Chondrocyte (in vitro differentiated cells): Measurements from ENCODE around the gene CCDC27. TPM values are rescaled to one million over a fixed set of nuclear protein-coding genes. Genes with fewer than 3 reads are reported as not detected.
"Not testable (repeated sequence)": the region's sequence is repeated elsewhere in the genome, so short reads cannot be mapped to it uniquely, and the experiment has no call there.

Experiments used
- DNase-seq: peaks from one replicate; pipeline ENCODE4 v3.0.0; 2021; ENCODE audit warnings: mixed read lengths, low spot score
- H3K27ac Mint-ChIP-seq: one replicate; pipeline ENCODE4 v1.8.0; 2021; ENCODE audit warnings: mild to moderate bottlenecking, moderate library complexity, mixed read lengths; ENCODE audit not compliant: unreplicated experiment
- H3K27me3 Mint-ChIP-seq: 2 replicates; pipeline ENCODE4 v1.8.0; 2021; ENCODE audit warnings: low read depth, mixed read lengths
- H3K36me3 Mint-ChIP-seq: 2 replicates; pipeline ENCODE4 v1.8.0; 2021; ENCODE audit warnings: low read depth, mixed read lengths
- H3K4me1 Mint-ChIP-seq: 2 replicates; pipeline ENCODE4 v1.8.0; 2021; ENCODE audit warnings: low read depth, mild to moderate bottlenecking, mixed read lengths
- H3K4me3 Mint-ChIP-seq: one replicate; pipeline ENCODE4 v1.8.0; 2021; ENCODE audit warnings: mild to moderate bottlenecking, moderate library complexity, mixed read lengths; ENCODE audit not compliant: unreplicated experiment
- H3K9me3 Mint-ChIP-seq: 2 replicates; pipeline ENCODE4 v1.8.0; 2021; ENCODE audit warnings: low read depth, mixed read lengths
- total RNA-seq: library from RNA; stranded (reverse); gene quantifications from 3 replicates; pipeline ENCODE4 v1.2.1, GENCODE V29; 2021
- TF ChIP-seq, protein P1 (sequence below): fragments of 200-600 bp; sonication (generic); IDR thresholded peaks from 2 replicates; pipeline ENCODE4 v1.5.0; 2021; ENCODE audit warnings: antibody characterized with exemption, mild to moderate bottlenecking, moderate library complexity

CCDC27 gene
- total RNA-seq, 1 donor from 2014 or later, result not detected

- Mint-ChIP-seq H3K4me1 (no peaks in the 10 kb centered on the region), H3K27me3 (no peaks in the 10 kb centered on the region)
These were observed 33.5 kb upstream of the CCDC27 start for GRCh38 chr1:3718764-3719163.

DNA sequence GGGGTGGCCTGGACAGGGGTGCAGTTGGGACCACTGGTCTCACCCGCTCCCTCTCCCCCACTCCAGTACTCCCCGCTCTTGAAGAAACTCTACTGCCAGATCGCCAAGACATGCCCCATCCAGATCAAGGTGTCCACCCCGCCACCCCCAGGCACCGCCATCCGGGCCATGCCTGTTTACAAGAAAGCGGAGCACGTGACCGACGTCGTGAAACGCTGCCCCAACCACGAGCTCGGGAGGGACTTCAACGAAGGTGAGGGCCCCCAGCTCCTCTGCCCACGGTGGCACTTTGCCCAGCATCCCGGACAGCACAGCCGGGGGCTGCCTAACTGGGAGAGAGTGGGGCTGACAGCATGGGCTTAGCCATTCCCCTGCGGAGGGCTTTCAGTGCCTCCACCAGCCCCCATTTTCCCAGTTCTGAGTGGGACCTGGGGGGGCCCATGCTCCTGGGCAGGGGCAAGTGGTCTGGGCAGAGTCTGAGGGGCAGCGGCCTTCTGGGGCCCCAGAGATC, 30.2 kb upstream of the CCDC27 start:
- H3K36me3 Mint-ChIP-seq, result no peaks in the 10 kb centered on the region
- H3K4me1 Mint-ChIP-seq, result no peaks in the 10 kb centered on the region
- no peaks in the 10 kb centered on the region for H3K27me3 Mint-ChIP-seq
- TF ChIP-seq, protein P1, sequence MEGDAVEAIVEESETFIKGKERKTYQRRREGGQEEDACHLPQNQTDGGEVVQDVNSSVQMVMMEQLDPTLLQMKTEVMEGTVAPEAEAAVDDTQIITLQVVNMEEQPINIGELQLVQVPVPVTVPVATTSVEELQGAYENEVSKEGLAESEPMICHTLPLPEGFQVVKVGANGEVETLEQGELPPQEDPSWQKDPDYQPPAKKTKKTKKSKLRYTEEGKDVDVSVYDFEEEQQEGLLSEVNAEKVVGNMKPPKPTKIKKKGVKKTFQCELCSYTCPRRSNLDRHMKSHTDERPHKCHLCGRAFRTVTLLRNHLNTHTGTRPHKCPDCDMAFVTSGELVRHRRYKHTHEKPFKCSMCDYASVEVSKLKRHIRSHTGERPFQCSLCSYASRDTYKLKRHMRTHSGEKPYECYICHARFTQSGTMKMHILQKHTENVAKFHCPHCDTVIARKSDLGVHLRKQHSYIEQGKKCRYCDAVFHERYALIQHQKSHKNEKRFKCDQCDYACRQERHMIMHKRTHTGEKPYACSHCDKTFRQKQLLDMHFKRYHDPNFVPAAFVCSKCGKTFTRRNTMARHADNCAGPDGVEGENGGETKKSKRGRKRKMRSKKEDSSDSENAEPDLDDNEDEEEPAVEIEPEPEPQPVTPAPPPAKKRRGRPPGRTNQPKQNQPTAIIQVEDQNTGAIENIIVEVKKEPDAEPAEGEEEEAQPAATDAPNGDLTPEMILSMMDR, result no peak
- no peak overlapping the region for H3K4me3 Mint-ChIP-seq
- no peak overlapping the region for H3K27ac Mint-ChIP-seq
- no peaks in the 10 kb centered on the region for H3K9me3 Mint-ChIP-seq
- no peak for DNase-seq

More at GRCh38 chr1:3718764-3719163, 33.5 kb upstream of the CCDC27 start:
- Mint-ChIP-seq H3K27ac (no peak overlapping the region), H3K9me3 (no peaks in the 10 kb centered on the region), H3K36me3 (no peaks in the 10 kb centered on the region), H3K4me3 (no peak overlapping the region)
- TF ChIP-seq, protein P1, result no peak
- no peak for DNase-seq

- Mint-ChIP-seq H3K36me3 (no peaks in the 10 kb centered on the region), H3K27me3 (no peaks in the 10 kb centered on the region), H3K4me3 (no peak overlapping the region), H3K27ac (no peak overlapping the region), H3K4me1 (no peaks in the 10 kb centered on the region), H3K9me3 (no peaks in the 10 kb centered on the region)
- TF ChIP-seq, protein P1, result no peak
- DNase-seq, result no peak
These were observed 29.4 kb upstream of the CCDC27 start for GRCh38 chr1:3722846-3723245.

DNA sequence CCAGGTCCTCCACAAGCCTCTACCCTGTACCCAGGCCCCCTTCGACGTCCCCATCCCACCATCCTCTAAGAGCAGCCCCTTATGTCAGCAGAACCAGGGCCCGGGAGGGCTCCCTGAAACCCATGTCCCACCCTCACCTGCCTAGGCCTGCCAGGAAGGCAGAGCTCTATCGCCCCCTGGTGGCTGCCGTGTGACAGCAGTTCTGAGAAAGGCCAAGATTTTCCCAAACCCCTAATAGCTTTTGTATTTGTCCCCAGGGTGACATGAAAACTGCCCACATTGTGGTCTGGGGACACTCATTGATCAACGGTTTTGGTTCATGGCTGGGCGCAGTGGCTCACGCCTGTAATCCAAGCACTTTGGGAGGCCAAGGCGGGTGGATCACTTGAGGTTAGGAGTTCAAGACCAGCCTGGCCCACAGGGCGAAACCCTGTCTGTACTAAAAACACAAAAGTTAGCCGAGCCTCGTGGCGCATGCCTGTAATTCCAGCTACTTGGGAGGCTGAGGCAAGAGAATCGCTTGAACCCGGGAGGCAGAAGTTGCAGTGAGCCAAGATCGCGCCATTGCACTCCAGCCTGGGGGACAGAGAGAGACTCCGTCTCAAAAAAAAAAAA, 27.7 kb upstream of the CCDC27 start:
- H3K27me3 Mint-ChIP-seq, H3K27ac Mint-ChIP-seq: not testable (repeated sequence)
- TF ChIP-seq, protein P1, result peak; percentile 93

GRCh38 chr1:3725366-3725765, 26.9 kb upstream of the CCDC27 start:
- H3K4me1 Mint-ChIP-seq, result no peaks in the 10 kb centered on the region
- no peak for DNase-seq
- TF ChIP-seq, protein P1, result no peak
- H3K4me3 Mint-ChIP-seq, result no peak overlapping the region
- no peaks in the 10 kb centered on the region for H3K9me3 Mint-ChIP-seq
- peaks cover 9% of the 10 kb centered on the region for H3K27me3 Mint-ChIP-seq
- H3K27ac Mint-ChIP-seq, result no peak overlapping the region
- H3K36me3 Mint-ChIP-seq, result no peaks in the 10 kb centered on the region

More for the DNA sequence above, 27.7 kb upstream of the CCDC27 start:
- not testable (repeated sequence) for H3K4me3 Mint-ChIP-seq, H3K36me3 Mint-ChIP-seq, DNase-seq, H3K9me3 Mint-ChIP-seq, H3K4me1 Mint-ChIP-seq
